ENCODE data around the gene CLTC.

DNA sequence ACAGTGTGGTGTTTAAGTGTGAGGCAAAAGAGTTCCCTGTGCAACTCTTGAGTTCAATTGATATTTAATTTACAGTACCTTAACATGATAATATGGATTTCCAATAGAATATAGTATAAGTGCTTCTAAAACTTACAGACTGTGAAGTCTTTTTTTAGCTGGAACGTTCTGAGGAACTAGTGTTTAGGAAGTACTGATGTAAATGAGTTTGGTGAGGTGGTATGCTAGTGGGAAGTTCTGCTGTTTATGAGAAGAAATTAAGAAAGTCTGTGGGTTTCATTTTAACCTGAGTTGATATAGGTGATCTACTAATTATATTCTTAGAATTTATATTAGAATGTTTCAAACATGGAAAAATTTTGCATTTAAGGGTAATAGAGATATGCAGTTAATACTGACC is 55.5 kb downstream of the CLTC start:
- TF ChIP-seq POLR2A (IDR thresholded peaks at IDR 0.05): no peak
- TF ChIP-seq, protein P1, sequence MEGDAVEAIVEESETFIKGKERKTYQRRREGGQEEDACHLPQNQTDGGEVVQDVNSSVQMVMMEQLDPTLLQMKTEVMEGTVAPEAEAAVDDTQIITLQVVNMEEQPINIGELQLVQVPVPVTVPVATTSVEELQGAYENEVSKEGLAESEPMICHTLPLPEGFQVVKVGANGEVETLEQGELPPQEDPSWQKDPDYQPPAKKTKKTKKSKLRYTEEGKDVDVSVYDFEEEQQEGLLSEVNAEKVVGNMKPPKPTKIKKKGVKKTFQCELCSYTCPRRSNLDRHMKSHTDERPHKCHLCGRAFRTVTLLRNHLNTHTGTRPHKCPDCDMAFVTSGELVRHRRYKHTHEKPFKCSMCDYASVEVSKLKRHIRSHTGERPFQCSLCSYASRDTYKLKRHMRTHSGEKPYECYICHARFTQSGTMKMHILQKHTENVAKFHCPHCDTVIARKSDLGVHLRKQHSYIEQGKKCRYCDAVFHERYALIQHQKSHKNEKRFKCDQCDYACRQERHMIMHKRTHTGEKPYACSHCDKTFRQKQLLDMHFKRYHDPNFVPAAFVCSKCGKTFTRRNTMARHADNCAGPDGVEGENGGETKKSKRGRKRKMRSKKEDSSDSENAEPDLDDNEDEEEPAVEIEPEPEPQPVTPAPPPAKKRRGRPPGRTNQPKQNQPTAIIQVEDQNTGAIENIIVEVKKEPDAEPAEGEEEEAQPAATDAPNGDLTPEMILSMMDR (IDR thresholded peaks at IDR 0.05 in 8 of 11, conservative IDR thresholded peaks at IDR 0.05 in 3 of 11): no peak
- no peak for TF ChIP-seq POLR2AphosphoS5 (IDR thresholded peaks at IDR 0.05)

Measured in spleen (tissue), 7 donors.